GM12878 (cell line): ENCODE results near the gene GNPTG. TPM values are rescaled to one million over a fixed set of nuclear protein-coding genes. Genes with fewer than 3 reads are reported as not detected.

ENCODE experiments used
- ATAC-seq: fragments of 200-7000 bp; cut with Tn5 transposase; 3 replicates; pipeline ENCODE4 v1.9.1; 2020; ENCODE audit warnings: mild to moderate bottlenecking, moderate library complexity
- BruUV-seq: library from RNA; stranded (reverse); fragments of 400-500 nt; replicated peaks from 2 replicates; lab custom pipeline; 2021; lab: Mats Ljungman, UMichigan
- CTCF ChIA-PET: fragments of 300-600 bp; sonication (Branson Sonifier 250); formaldehyde crosslinking; extraction: SDS; loops from one replicate; lab custom pipeline; 2021; ENCODE audit warnings: inconsistent platforms; lab: Yijun Ruan, JAX
- POLR2A ChIA-PET: fragments of 350-600 bp; formaldehyde crosslinking; extraction: SDS; loops from one replicate; lab custom pipeline; 2021; ENCODE audit warnings: inconsistent platforms; lab: Charles Lee
- RAD21 ChIA-PET: fragments of 300-600 bp; sonication (Branson Sonifier 250); formaldehyde crosslinking; loops from one replicate; lab custom pipeline; 2023; ENCODE audit warnings: antibody characterized with exemption; ENCODE audit not compliant: unreplicated experiment; lab: Charles Lee
- SMC1A ChIA-PET: fragments of 300-600 bp; sonication (Branson Sonifier 250); formaldehyde crosslinking; loops from one replicate; lab custom pipeline; 2023; ENCODE audit not compliant: unreplicated experiment, uncharacterized antibody; lab: Charles Lee
- DNase-seq: peaks from one replicate; pipeline ENCODE4 v3.0.0-alpha.2; 2011; ENCODE audit warnings: low read depth, low spot score
- FAIRE-seq: peaks from 3 replicates; lab custom pipeline; 2011; peaks lifted over from hg19 to GRCh38; lab: Jason Lieb, UNC
- H2AFZ ChIP-seq: 2 replicates; pipeline ENCODE4 v1.6.0; 2011; ENCODE audit warnings: low read depth, low read length, control low read depth; ENCODE audit not compliant: control insufficient read depth
- H3K27ac ChIP-seq: 2 replicates; pipeline ENCODE4 v1.5.1; 2011; ENCODE audit warnings: control low read depth; ENCODE audit not compliant: control insufficient read depth, insufficient read depth
- H3K27me3 ChIP-seq, 2 experiments: replicated peaks in 1 of 2; 2 replicates each; pipeline versions ENCODE4 v1.6.0 to v1.6.1; 2011; ENCODE audit warnings: low read length in 1 of 2; ENCODE audit not compliant: control insufficient read depth in 2 of 2, insufficient read depth in 2 of 2
- H3K36me3 ChIP-seq, 2 experiments: 2 replicates each; pipeline ENCODE4 v1.5.1; 2011; ENCODE audit warnings: low read length in 1 of 2; ENCODE audit not compliant: control insufficient read depth in 2 of 2, insufficient read depth in 2 of 2
- H3K4me1 ChIP-seq: 2 replicates; pipeline ENCODE4 v1.6.1; 2011; ENCODE audit warnings: mild to moderate bottlenecking, low read length, moderate library complexity, mixed read lengths; ENCODE audit not compliant: control insufficient read depth, insufficient read depth
- H3K4me2 ChIP-seq: 2 replicates; pipeline ENCODE4 v1.6.0; 2011; ENCODE audit warnings: control low read depth; ENCODE audit not compliant: control insufficient read depth, insufficient read depth
- H3K4me3 ChIP-seq: fragments of 200-600 bp; sonication (generic); 2 replicates; pipeline ENCODE4 v1.5.1; 2016
- H3K79me2 ChIP-seq: 2 replicates; pipeline ENCODE4 v1.6.0; 2011; ENCODE audit warnings: low read length; ENCODE audit not compliant: control insufficient read depth, insufficient read depth
- H3K9ac ChIP-seq: 2 replicates; pipeline ENCODE4 v1.8.0; 2011; ENCODE audit warnings: low read length, control low read depth, mixed read lengths; ENCODE audit not compliant: control insufficient read depth, insufficient read depth
- H3K9me3 ChIP-seq: replicated peaks from 3 replicates; pipeline ENCODE4 v1.5.1; 2011; ENCODE audit warnings: mild to moderate bottlenecking, low read length; ENCODE audit not compliant: control insufficient read depth, insufficient read depth
- H4K20me1 ChIP-seq: 2 replicates; pipeline ENCODE4 v1.6.0; 2011; ENCODE audit not compliant: control insufficient read depth, insufficient read depth
- CEBPB ChIP-seq, 2 experiments: fragments of 150-350 bp in 1 of 2; IDR thresholded peaks; 2 replicates each; pipeline ENCODE4 v1.6.1; 2012 to 2014; ENCODE audit warnings: low read depth in 2 of 2, low read length in 2 of 2, borderline replicate concordance in 1 of 2, inconsistent platforms in 1 of 2
- EGR1 ChIP-seq, 2 experiments: IDR thresholded peaks; 1 replicate in 1 of 2; 2 replicates in 1 of 2; pipeline ENCODE4 v1.6.1; 2011 to 2012; ENCODE audit warnings: low read depth in 2 of 2, low read length in 2 of 2, borderline replicate concordance in 1 of 2, mild to moderate bottlenecking in 1 of 2, moderate library complexity in 1 of 2
- EP300 ChIP-seq, 2 experiments: fragments of 150-350 bp in 1 of 2; IDR thresholded peaks; 2 replicates each; pipeline ENCODE4 v1.6.1; 2011 to 2012; ENCODE audit warnings: low read depth in 2 of 2, low read length in 2 of 2, borderline replicate concordance in 1 of 2, improper control_type of control experiment in 1 of 2, inconsistent platforms in 1 of 2; ENCODE audit not compliant: control insufficient read depth in 1 of 2
- NFIC ChIP-seq: IDR thresholded peaks from 2 replicates; pipeline ENCODE4 v1.6.1; 2012; ENCODE audit warnings: low read depth, mild to moderate bottlenecking, inconsistent platforms, low read length, moderate library complexity
- NRF1 ChIP-seq: conservative IDR thresholded peaks from 2 replicates; pipeline ENCODE4 v1.6.1; 2011; ENCODE audit warnings: mild to moderate bottlenecking, low read depth, low read length, improper control_type of control experiment
- POLR2AphosphoS2 ChIP-seq: IDR thresholded peaks from 2 replicates; pipeline ENCODE4 v1.6.1; 2011; ENCODE audit warnings: low read depth, mild to moderate bottlenecking, low read length, improper control_type of control experiment, moderate library complexity
- ZNF207 ChIP-seq: fragments of 450-650 bp; IDR thresholded peaks from 2 replicates; pipeline ENCODE4 v1.6.1; 2014; ENCODE audit warnings: antibody characterized with exemption, mild to moderate bottlenecking, borderline replicate concordance
- WGBS: methylation state at CpG from one replicate; pipeline ENCODE4 v1.1.6; 2016; ENCODE audit warnings: low lambda C conversion rate; ENCODE audit not compliant: insufficient replicate concordance, insufficient coverage; ENCODE audit errors: missing lambda C conversion rate; 5-methylcytosine and 5-hydroxymethylcytosine counted together
- in situ Hi-C: fragments of 300-500 bp; cut with MboI; formaldehyde crosslinking; loops from 9 replicates; pipeline ENCODE4 v1.14.3; 2018; ENCODE audit warnings: mixed read lengths
- intact Hi-C: fragments of 100-400 bp; cut with micrococcal nuclease; formaldehyde crosslinking; loops from one replicate; pipeline ENCODE4 v1.14.2; 2022; ENCODE audit not compliant: unreplicated experiment
- polyA plus RNA-seq, 11 experiments: library from polyadenylated mRNA; depleted of rRNA in 4 of 11; unstranded in 6 of 11; stranded (reverse) in 5 of 11; fragments of >200 nt; fragmentation: Nextera tagmentation in 4 of 11; fragmentation: Illumina TruSeq in 1 of 11; extraction: Ambion mirVana in 4 of 11; extraction: Trizol in 1 of 11; gene quantifications; 1 replicate in 1 of 11; 2 replicates in 10 of 11; pipeline versions ENCODE4 v1.2.1 to v1.2.3, GENCODE V29; 2011 to 2016; ENCODE audit warnings: inconsistent platforms in 2 of 11, missing spikeins in 2 of 11, low read depth in 1 of 11
- total RNA-seq, 4 experiments: library from RNA; depleted of rRNA in 3 of 4; stranded (reverse); fragments of >200 nt in 3 of 4; fragmentation: Illumina TruSeq in 1 of 4; extraction: Trizol in 1 of 4; gene quantifications; 2 replicates each; pipeline versions ENCODE4 v1.2.1 to v1.2.3, GENCODE V29; 2013 to 2021
- TF ChIP-seq, protein P1 (sequence below): IDR thresholded peaks from 2 replicates; pipeline ENCODE4 v1.6.1; 2012; ENCODE audit warnings: low read depth, low read length, improper control_type of control experiment
- TF ChIP-seq, protein P2 (sequence below): IDR thresholded peaks from 2 replicates; pipeline ENCODE4 v1.6.1; 2011; ENCODE audit warnings: borderline replicate concordance, low read depth, mild to moderate bottlenecking, moderate library complexity, low read length; ENCODE audit not compliant: insufficient read depth, poor library complexity, severe bottlenecking

GNPTG gene
- total and polyA plus RNA-seq, 10 of the 15 experiments (the other 5 are each of a cell fraction or from before 2014, with no cell fraction given), result 0.80 to 32.6 (median 20.9) TPM

DNA sequence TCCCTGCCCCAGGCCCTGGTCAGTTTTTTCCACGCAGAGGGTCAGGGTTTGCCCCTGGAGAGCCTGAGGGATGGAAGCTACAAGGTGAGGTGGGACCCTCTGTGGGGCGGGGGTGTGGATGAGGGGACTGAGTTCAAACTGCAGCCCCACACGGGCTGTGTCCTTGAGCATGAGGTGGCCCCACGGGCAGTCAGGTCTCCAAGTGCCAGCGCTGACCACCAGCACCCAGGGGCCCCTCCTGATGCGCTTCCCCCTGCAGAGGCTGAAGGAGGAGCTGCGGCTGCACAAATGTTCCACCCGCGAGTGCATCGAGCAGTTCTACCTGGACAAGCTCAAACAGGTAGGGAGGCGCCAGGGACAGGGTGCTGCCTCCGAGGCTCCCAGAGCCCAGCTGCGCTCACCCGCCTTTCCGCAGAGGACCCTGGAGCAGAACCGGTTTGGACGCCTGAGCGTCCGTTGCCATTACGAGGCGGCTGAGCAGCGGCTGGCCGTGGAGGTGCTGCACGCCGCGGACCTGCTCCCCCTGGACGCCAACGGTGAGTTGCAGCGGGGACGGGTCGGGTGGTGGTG, 4.4 kb upstream of the GNPTG start (continued):
- TF ChIP-seq ZNF207 (no peak), CEBPB (IDR thresholded peaks at IDR 0.05; ENCODE audit: borderline replicate concordance in 1 of 2, low read depth in 2 of 2, low read length in 2 of 2) (no peak)
- TF ChIP-seq, all 136 proteins: peak for 1

DNA sequence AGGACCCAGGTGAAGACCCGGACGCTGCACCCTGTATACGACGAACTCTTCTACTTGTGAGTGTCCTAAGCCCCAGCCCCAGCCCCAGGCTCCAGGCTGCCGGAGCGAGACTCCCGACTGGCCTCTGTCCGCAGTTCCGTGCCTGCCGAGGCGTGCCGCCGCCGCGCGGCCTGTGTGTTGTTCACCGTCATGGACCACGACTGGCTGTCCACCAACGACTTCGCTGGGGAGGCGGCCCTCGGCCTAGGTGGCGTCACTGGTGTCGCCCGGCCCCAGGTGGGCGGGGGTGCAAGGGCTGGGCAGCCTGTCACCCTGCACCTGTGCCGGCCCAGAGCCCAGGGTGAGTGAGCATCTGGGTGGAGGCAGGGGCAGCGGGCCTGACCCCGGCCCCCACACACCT, 3.8 kb upstream of the GNPTG start:
- no peak for DNase-seq
- in situ Hi-C loops, result no loop called here

More for the DNA sequence above, 3.8 kb upstream of the GNPTG start:
- H3K27ac ChIP-seq, result no peak overlapping the region
- BruUV-seq, result no TSS peak
- POLR2A ChIA-PET, result no interaction called here
- no peak for FAIRE-seq
- intact Hi-C loops, result no loop called here
- H3K4me1 ChIP-seq, result peaks cover 11% of the 10 kb centered on the region
- TF ChIP-seq EP300 (IDR thresholded peaks at IDR 0.05; ENCODE audit: borderline replicate concordance in 1 of 2, control insufficient read depth in 1 of 2, low read depth in 2 of 2, low read length in 2 of 2) (no peak), NFIC (no peak), NRF1 (no peak), POLR2AphosphoS2 (no peak), EGR1 (IDR thresholded peaks at IDR 0.05; ENCODE audit: borderline replicate concordance in 1 of 2, low read depth in 2 of 2, low read length in 2 of 2) (no peak)
- TF ChIP-seq, protein P1, sequence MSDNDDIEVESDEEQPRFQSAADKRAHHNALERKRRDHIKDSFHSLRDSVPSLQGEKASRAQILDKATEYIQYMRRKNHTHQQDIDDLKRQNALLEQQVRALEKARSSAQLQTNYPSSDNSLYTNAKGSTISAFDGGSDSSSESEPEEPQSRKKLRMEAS, result no peak
- TF ChIP-seq, protein P2, sequence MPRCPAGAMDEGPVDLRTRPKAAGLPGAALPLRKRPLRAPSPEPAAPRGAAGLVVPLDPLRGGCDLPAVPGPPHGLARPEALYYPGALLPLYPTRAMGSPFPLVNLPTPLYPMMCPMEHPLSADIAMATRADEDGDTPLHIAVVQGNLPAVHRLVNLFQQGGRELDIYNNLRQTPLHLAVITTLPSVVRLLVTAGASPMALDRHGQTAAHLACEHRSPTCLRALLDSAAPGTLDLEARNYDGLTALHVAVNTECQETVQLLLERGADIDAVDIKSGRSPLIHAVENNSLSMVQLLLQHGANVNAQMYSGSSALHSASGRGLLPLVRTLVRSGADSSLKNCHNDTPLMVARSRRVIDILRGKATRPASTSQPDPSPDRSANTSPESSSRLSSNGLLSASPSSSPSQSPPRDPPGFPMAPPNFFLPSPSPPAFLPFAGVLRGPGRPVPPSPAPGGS, result no peak
- TF ChIP-seq, all 136 proteins: peak for 0
- 93% methylated on average over 29 of the region's 29 CpGs for WGBS
- RAD21 ChIA-PET, result no interaction called here
- SMC1A ChIA-PET, result no interaction called here
- no peak overlapping the region for H2AFZ ChIP-seq
- no peaks in the 10 kb centered on the region for H3K27me3 ChIP-seq
- H3K9ac ChIP-seq, result no peak overlapping the region
- H4K20me1 ChIP-seq, result no peaks in the 10 kb centered on the region
- CTCF ChIA-PET, result no interaction called here
- no peaks in the 10 kb centered on the region for H3K9me3 ChIP-seq
- no peak overlapping the region for H3K4me2 ChIP-seq
- ATAC-seq, result no peak
- peaks cover 24% of the 10 kb centered on the region for H3K79me2 ChIP-seq
- H3K4me3 ChIP-seq, result no peak overlapping the region
- H3K36me3 ChIP-seq, result peaks cover 0 to 6% of the 10 kb centered on the region in 2 experiments; a peak in 3 of 4 replicates
